DMS 273 treated with DMSO at 0.1 percent for 48 hours (cell line): Measurements from ENCODE around the gene KHDC1.
"Not testable (repeated sequence)": the region's sequence is repeated elsewhere in the genome, so short reads cannot be mapped to it uniquely, and the experiment has no call there.

Experiments
- DNase-seq: peaks from one replicate; lab custom pipeline; 2025; lab: John Stamatoyannopoulos, UW

Gene KHDC1

GRCh38 chr6:73250016-73250415 lies 13.0 kb downstream of the KHDC1 start:
- DNase-seq = no peak

- DNase-seq = no peak
Measured at GRCh38 chr6:73248192-73248903, 14.6 kb downstream of the KHDC1 start.

GRCh38 chr6:73242001-73242400 lies 21.0 kb downstream of the KHDC1 start:
- DNase-seq = no peak

- no peak for DNase-seq
Measured at GRCh38 chr6:73240730-73241129, 22.3 kb downstream of the KHDC1 start.

GRCh38 chr6:73236144-73236750 lies 26.7 kb downstream of the KHDC1 start:
- DNase-seq = no peak

- no peak for DNase-seq
Measured at GRCh38 chr6:73234733-73235132, 28.3 kb downstream of the KHDC1 start.

GRCh38 chr6:73233971-73234370 lies 29.0 kb downstream of the KHDC1 start:
- not testable (repeated sequence) for DNase-seq

GRCh38 chr6:73233048-73233447 lies 29.9 kb downstream of the KHDC1 start:
- no peak for DNase-seq

GRCh38 chr6:73231986-73232391 lies 31.0 kb downstream of the KHDC1 start:
- no peak for DNase-seq

GRCh38 chr6:73227606-73228255 lies 35.3 kb downstream of the KHDC1 start:
- no peak for DNase-seq

GRCh38 chr6:73225396-73225795 lies 37.6 kb downstream of the KHDC1 start, which contains the start of gene KHDC1L:
Gene KHDC1L (minus strand): TSS chr6:73225496. CDS start chr6:73225408, 88 bp downstream.
- DNase-seq = no peak

GRCh38 chr6:73216859-73217258 lies 46.1 kb downstream of the KHDC1 start:
- DNase-seq = no peak

- no peak for DNase-seq
Measured at GRCh38 chr6:73209117-73209516, 53.9 kb downstream of the KHDC1 start.

GRCh38 chr6:73207221-73207837 lies 55.7 kb downstream of the KHDC1 start:
- no peak for DNase-seq

GRCh38 chr6:73204252-73204651 lies 58.7 kb downstream of the KHDC1 start:
- DNase-seq = no peak

GRCh38 chr6:73203098-73203497 lies 59.9 kb downstream of the KHDC1 start:
- no peak for DNase-seq

GRCh38 chr6:73200735-73201134 lies 62.3 kb downstream of the KHDC1 start:
- DNase-seq = no peak

- no peak for DNase-seq
Measured at GRCh38 chr6:73200247-73200646, 62.7 kb downstream of the KHDC1 start.

- no peak for DNase-seq
Measured at GRCh38 chr6:73194744-73195143, 68.3 kb downstream of the KHDC1 start.

GRCh38 chr6:73193302-73193701 lies 69.7 kb downstream of the KHDC1 start:
- not testable (repeated sequence) for DNase-seq
